ENCODE measurements around the gene GAPDHS. TPM values are rescaled to one million over a fixed set of nuclear protein-coding genes. Genes with fewer than 3 reads are reported as not detected.

Gene GAPDHS
- total RNA-seq, 1 experiment from 2014 or later = not detected

GRCh38 chr19:35561436-35561835 lies 28.2 kb downstream of the GAPDHS start:
- no peaks in the 10 kb centered on the region for H3K9me3 ChIP-seq (ENCODE audit: control insufficient read depth in 1 of 2, insufficient read depth in 1 of 2, low read depth in 1 of 2, low read length in 2 of 2)
- CTCF ChIA-PET = no interaction called here
- intact Hi-C loops (cut with micrococcal nuclease) = no loop called here

More at GRCh38 chr19:35561436-35561835, 28.2 kb downstream of the GAPDHS start:
- ChIA-PET RAD21 (ENCODE audit: low non-redundant PET in 1 of 2, low total read pairs in 2 of 2, uncharacterized antibody in 2 of 2, unreplicated experiment in 2 of 2) (no interaction called here), POLR2A (interaction anchor here (0.6 kb wide), 1 partner anchor 304 kb away, joined by 3 read pairs; no protein-coding TSS in a partner anchor)
- Histone ChIP-seq H3K27me3 (ENCODE audit: insufficient read depth, low read length) (no peaks in the 10 kb centered on the region), H3K27ac (ENCODE audit: low read depth, low read length) (no peak overlapping the region), H4K20me1 (ENCODE audit: insufficient read depth) (no peaks in the 10 kb centered on the region), H3K4me1 (ENCODE audit: control insufficient read depth in 1 of 2, insufficient read depth in 2 of 2, low read length in 2 of 2) (peaks cover 0 to 12% of the 10 kb centered on the region in 2 experiments; a peak in 1 of 4 replicates), H3K9me2 (ENCODE audit: insufficient read depth) (no peaks in the 10 kb centered on the region), H3K4me3 (replicated peaks in 1 of 2; ENCODE audit: low read depth in 1 of 2, low read length in 2 of 2) (no peak overlapping the region), H3K4me2 (ENCODE audit: low read length) (no peak overlapping the region), H3K79me2 (ENCODE audit: insufficient read depth, low read length) (no peaks in the 10 kb centered on the region), H3K36me3 (ENCODE audit: control insufficient read depth in 1 of 2, insufficient read depth in 2 of 2, low read length in 2 of 2) (no peaks in the 10 kb centered on the region), H3K9ac (ENCODE audit: low read length) (no peak overlapping the region), H2AFZ (ENCODE audit: low read depth, low read length, poor library complexity, severe bottlenecking) (no peak overlapping the region)
- no TSS peak for BruUV-seq (replicated peaks)
- no peak for ATAC-seq
- DNase-seq (ENCODE audit: low read depth, low spot score) = no peak
- no peak for TF ChIP-seq REST (IDR thresholded peaks at IDR 0.05; ENCODE audit: low read depth)
- no peak for TF ChIP-seq TCF7L2 (IDR thresholded peaks at IDR 0.05; ENCODE audit: borderline replicate concordance, extremely low read depth, insufficient read depth, insufficient read length)
- TF ChIP-seq CBX3 (IDR thresholded peaks at IDR 0.05; ENCODE audit: low read depth) = no peak
- no peak for TF ChIP-seq ZBTB33 (IDR thresholded peaks at IDR 0.05; ENCODE audit: extremely low read depth, insufficient replicate concordance, low read length)
- TF ChIP-seq SIN3A (IDR thresholded peaks at IDR 0.05; ENCODE audit: low read depth) = no peak
- TF ChIP-seq SRF (IDR thresholded peaks at IDR 0.05; ENCODE audit: low read depth) = no peak
- TF ChIP-seq ZFX (IDR thresholded peaks at IDR 0.05) = no peak
